Ovary (tissue), 1 donor: ENCODE results near the gene TNFRSF18.

Experiments used
- EP300 ChIP-seq: sonication (generic); formaldehyde crosslinking; IDR thresholded peaks from one replicate; pipeline ENCODE4 v1.6.1; 2017; ENCODE audit warnings: antibody characterized with exemption
- POLR2A ChIP-seq: fragments of 450-650 bp; IDR thresholded peaks from one replicate; pipeline ENCODE4 v1.6.1; 2017; ENCODE audit warnings: antibody characterized with exemption, mild to moderate bottlenecking, moderate library complexity

- no peak for TF ChIP-seq POLR2A
- no peak for TF ChIP-seq EP300
Observed at GRCh38 chr1:1247341-1247913, 41.0 kb upstream of the TNFRSF18 start.
